Brain microvascular endothelial cell (primary cell): ENCODE data around the gene MEF2B.
A peak's percentile ranks its signal among the peaks of the same experiment; 100 is the strongest.
"Not testable (repeated sequence)": the region's sequence is repeated elsewhere in the genome, so short reads cannot be mapped to it uniquely, and the experiment has no call there.

Source experiments
- DNase-seq: peaks from one replicate; pipeline ENCODE4 v3.0.0-alpha.2; 2020
- H3K27ac ChIP-seq: fragments of 250-450 bp; sonication (Bioruptor Pico); 2 replicates; pipeline ENCODE4 v1.5.1; 2020; ENCODE audit warnings: mild to moderate bottlenecking, moderate library complexity
- H3K27me3 ChIP-seq: fragments of 250-450 bp; sonication (Bioruptor Pico); replicated peaks from 2 replicates; pipeline ENCODE4 v1.5.1; 2020; ENCODE audit warnings: mild to moderate bottlenecking
- H3K36me3 ChIP-seq: fragments of 250-450 bp; sonication (Bioruptor Pico); replicated peaks from 2 replicates; pipeline ENCODE4 v1.5.1; 2020; ENCODE audit warnings: mild to moderate bottlenecking
- H3K4me3 ChIP-seq: 2 replicates; pipeline ENCODE4 v1.5.1; 2011; ENCODE audit warnings: low read depth, mild to moderate bottlenecking, control low read depth, low read length, moderate library complexity
- in situ Hi-C: cut with HindIII; loops from 2 replicates; pipeline ENCODE4 v1.10.0; 2017; ENCODE audit warnings: low sequenced_read_pairs, low pct_ligation_motif_present
- TF ChIP-seq, protein P1 (sequence below): IDR thresholded peaks from 2 replicates; pipeline ENCODE4 v1.5.1; 2011; ENCODE audit warnings: low read depth, mild to moderate bottlenecking, moderate library complexity, low read length, control low read depth, inconsistent platforms; ENCODE audit errors: missing control alignments

Gene MEF2B

GRCh38 chr19:19110410-19111135 is 59.5 kb downstream of the MEF2B start:
- H3K27ac ChIP-seq: no peak overlapping the region
- in situ Hi-C loops: no loop called here

DNA sequence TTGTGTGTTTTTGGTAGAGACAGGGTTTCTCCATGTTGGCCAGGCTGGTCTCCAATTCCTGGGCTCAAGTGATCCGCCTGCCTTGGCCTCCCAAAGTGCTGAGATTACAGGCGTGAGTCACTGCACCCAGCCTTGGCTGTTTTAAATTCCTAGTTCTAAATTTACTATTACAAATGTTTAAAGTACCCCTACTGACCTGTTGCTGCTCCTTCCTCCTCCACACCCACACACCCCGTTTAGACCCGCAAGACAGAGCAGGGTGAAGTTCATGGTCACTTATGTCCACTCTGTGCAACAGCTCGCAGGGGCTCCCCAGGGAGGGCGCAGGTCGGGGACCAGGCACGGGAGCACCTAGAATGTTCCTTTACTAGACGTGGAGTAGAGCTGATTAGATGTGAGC is 60.5 kb downstream of the MEF2B start:
- in situ Hi-C loops: no loop called here
- no peak overlapping the region for H3K27ac ChIP-seq
- no peak overlapping the region for H3K4me3 ChIP-seq
- TF ChIP-seq, protein P1, sequence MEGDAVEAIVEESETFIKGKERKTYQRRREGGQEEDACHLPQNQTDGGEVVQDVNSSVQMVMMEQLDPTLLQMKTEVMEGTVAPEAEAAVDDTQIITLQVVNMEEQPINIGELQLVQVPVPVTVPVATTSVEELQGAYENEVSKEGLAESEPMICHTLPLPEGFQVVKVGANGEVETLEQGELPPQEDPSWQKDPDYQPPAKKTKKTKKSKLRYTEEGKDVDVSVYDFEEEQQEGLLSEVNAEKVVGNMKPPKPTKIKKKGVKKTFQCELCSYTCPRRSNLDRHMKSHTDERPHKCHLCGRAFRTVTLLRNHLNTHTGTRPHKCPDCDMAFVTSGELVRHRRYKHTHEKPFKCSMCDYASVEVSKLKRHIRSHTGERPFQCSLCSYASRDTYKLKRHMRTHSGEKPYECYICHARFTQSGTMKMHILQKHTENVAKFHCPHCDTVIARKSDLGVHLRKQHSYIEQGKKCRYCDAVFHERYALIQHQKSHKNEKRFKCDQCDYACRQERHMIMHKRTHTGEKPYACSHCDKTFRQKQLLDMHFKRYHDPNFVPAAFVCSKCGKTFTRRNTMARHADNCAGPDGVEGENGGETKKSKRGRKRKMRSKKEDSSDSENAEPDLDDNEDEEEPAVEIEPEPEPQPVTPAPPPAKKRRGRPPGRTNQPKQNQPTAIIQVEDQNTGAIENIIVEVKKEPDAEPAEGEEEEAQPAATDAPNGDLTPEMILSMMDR: no peak
- no peaks in the 10 kb centered on the region for H3K36me3 ChIP-seq
- no peaks in the 10 kb centered on the region for H3K27me3 ChIP-seq
- DNase-seq: peak; percentile 28

More at GRCh38 chr19:19110410-19111135, 59.5 kb downstream of the MEF2B start:
- no peaks in the 10 kb centered on the region for H3K36me3 ChIP-seq
- TF ChIP-seq, protein P1: peak; percentile 19
- DNase-seq: peak; percentile 9
- H3K27me3 ChIP-seq: no peaks in the 10 kb centered on the region
- no peak overlapping the region for H3K4me3 ChIP-seq

DNA sequence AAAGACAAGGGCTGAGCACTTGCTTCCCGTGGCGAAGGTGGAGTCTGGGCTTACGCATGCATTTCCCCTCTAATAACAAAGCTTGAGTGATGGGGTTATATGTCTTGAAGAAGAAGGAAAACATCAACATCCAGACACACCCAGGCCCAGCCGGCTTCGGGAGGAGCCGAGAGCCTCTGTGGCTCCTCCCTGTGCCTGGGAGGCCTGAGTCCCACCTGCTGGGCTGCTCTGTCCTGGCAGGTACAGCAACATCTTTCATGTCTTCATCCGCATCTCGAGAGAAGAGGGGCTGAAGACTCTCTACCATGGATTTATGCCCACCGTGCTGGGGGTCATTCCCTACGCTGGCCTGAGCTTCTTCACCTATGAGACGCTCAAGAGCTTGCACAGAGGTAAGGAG is 62.4 kb downstream of the MEF2B start:
- no peaks in the 10 kb centered on the region for H3K36me3 ChIP-seq
- in situ Hi-C loops: no loop called here
- H3K4me3 ChIP-seq: no peak overlapping the region
- no peak overlapping the region for H3K27ac ChIP-seq
- no peak for DNase-seq
- TF ChIP-seq, protein P1: no peak
- no peaks in the 10 kb centered on the region for H3K27me3 ChIP-seq

- H3K27me3 ChIP-seq, H3K36me3 ChIP-seq, H3K27ac ChIP-seq, in situ Hi-C loops, DNase-seq, H3K4me3 ChIP-seq: not testable (repeated sequence)
Measured at GRCh38 chr19:19106938-19107337, 63.1 kb downstream of the MEF2B start.

GRCh38 chr19:19106056-19106551 is 64.0 kb downstream of the MEF2B start:
- Histone ChIP-seq H3K4me3 (peak overlapping the region; percentile 49), H3K36me3 (no peaks in the 10 kb centered on the region), H3K27me3 (no peaks in the 10 kb centered on the region), H3K27ac (no peak overlapping the region)
- no peak for DNase-seq
- in situ Hi-C loops: no loop called here
- TF ChIP-seq, protein P1: no peak

DNA sequence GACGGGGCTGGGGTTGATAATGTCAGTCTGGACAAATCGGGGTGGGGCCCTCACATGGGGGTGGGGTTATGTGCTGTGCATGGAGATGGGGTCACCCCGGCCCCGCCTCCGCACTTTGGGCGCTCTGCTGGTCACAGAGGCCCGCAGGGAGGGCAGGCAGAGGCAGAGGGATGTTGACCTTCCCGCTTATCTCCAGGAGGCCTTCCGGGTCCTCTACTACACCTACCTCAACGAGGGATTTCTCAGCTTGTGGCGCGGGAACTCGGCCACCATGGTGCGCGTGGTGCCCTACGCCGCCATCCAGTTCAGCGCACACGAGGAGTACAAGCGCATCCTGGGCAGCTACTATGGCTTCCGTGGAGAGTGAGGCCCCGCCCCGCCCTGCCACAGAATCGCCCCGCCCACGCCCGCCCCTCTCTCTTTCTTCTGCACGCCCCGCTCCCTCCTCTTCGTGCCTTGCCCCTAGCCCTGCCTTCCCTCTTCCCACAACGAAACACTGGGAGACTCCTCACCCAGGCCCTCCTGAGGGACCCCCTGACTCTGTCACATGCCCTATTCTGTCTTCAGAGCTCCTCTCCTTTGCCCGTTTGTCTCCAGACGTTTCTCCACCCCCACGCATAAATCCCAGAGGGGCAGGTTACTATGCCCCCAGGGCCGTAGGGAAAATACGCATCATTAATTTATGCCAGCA is 64.6 kb downstream of the MEF2B start:
- in situ Hi-C loops: no loop called here
- TF ChIP-seq, protein P1: no peak
- no peaks in the 10 kb centered on the region for H3K36me3 ChIP-seq
- H3K4me3 ChIP-seq: peak overlapping the region; percentile 54
- H3K27ac ChIP-seq: no peak overlapping the region
- peak; percentile 42 for DNase-seq
- H3K27me3 ChIP-seq: no peaks in the 10 kb centered on the region
